GM23338 (cell line): ENCODE results near the gene RHEBL1. TPM values are rescaled to one million over a fixed set of nuclear protein-coding genes. Genes with fewer than 3 reads are reported as not detected.

ENCODE experiments used
- ATAC-seq: fragments of 200-7000 bp; cut with Tn5 transposase; 3 replicates; pipeline ENCODE4 v1.9.1; 2020
- DNase-seq: peaks from one replicate; pipeline ENCODE4 v3.0.0-alpha.2; 2015; ENCODE audit warnings: low spot score
- H2AFZ ChIP-seq: fragments of 200-600 bp; sonication (generic); 2 replicates; pipeline ENCODE4 v1.8.0; 2016; ENCODE audit warnings: antibody characterized with exemption, mild to moderate bottlenecking, moderate library complexity
- H3F3A ChIP-seq: fragments of 200-600 bp; sonication (generic); replicated peaks from 2 replicates; pipeline ENCODE4 v1.8.0; 2017; ENCODE audit warnings: antibody characterized with exemption, mixed run types, low read depth
- H3K27ac ChIP-seq: fragments of 200-600 bp; sonication (generic); 2 replicates; pipeline ENCODE4 v1.6.1; 2016; ENCODE audit warnings: low read depth
- H3K27me3 ChIP-seq: fragments of 200-600 bp; sonication (generic); 2 replicates; pipeline ENCODE4 v1.8.0; 2016; ENCODE audit warnings: mild to moderate bottlenecking, mixed run types, moderate library complexity; ENCODE audit not compliant: insufficient read depth
- H3K36me3 ChIP-seq: fragments of 200-600 bp; sonication (generic); 2 replicates; pipeline ENCODE4 v1.8.0; 2016; ENCODE audit warnings: mild to moderate bottlenecking; ENCODE audit not compliant: insufficient read depth
- H3K4me1 ChIP-seq: fragments of 200-600 bp; sonication (generic); 2 replicates; pipeline ENCODE4 v1.8.0; 2016; ENCODE audit warnings: mild to moderate bottlenecking, moderate library complexity; ENCODE audit not compliant: insufficient read depth
- H3K4me2 ChIP-seq: fragments of 200-600 bp; sonication (generic); 2 replicates; pipeline ENCODE4 v1.7.1; 2017; ENCODE audit warnings: mixed run types
- H3K4me3 ChIP-seq: fragments of 200-600 bp; sonication (generic); 2 replicates; pipeline ENCODE4 v1.6.1; 2016; ENCODE audit warnings: mixed run types
- H3K79me2 ChIP-seq: fragments of 200-600 bp; sonication (generic); replicated peaks from 2 replicates; pipeline ENCODE4 v1.8.0; 2017; ENCODE audit warnings: mild to moderate bottlenecking; ENCODE audit not compliant: insufficient read depth
- H3K9me2 ChIP-seq: fragments of 200-600 bp; sonication (generic); 2 replicates; pipeline ENCODE4 v1.8.0; 2017; ENCODE audit not compliant: insufficient read depth
- H4K20me1 ChIP-seq: fragments of 200-600 bp; sonication (generic); replicated peaks from 2 replicates; pipeline ENCODE4 v1.8.0; 2017; ENCODE audit warnings: mild to moderate bottlenecking; ENCODE audit not compliant: insufficient read depth
- H3K27ac Mint-ChIP-seq: 2 replicates; pipeline ENCODE4 v1.8.0; 2020; ENCODE audit warnings: inconsistent platforms, mild to moderate bottlenecking, moderate library complexity, mixed read lengths
- H3K27me3 Mint-ChIP-seq: 3 replicates; pipeline ENCODE4 v1.8.0; 2022; ENCODE audit warnings: low read depth, mild to moderate bottlenecking, moderate library complexity, mixed read lengths, inconsistent platforms; ENCODE audit not compliant: insufficient read depth, poor library complexity
- H3K36me3 Mint-ChIP-seq: 3 replicates; pipeline ENCODE4 v1.8.0; 2021; ENCODE audit warnings: low read depth, mild to moderate bottlenecking, inconsistent platforms, moderate library complexity, mixed read lengths
- H3K4me1 Mint-ChIP-seq: 3 replicates; pipeline ENCODE4 v1.8.0; 2020; ENCODE audit warnings: mild to moderate bottlenecking, inconsistent platforms, mixed read lengths
- H3K4me3 Mint-ChIP-seq: 3 replicates; pipeline ENCODE4 v1.8.0; 2021; ENCODE audit warnings: moderate library complexity, mild to moderate bottlenecking, inconsistent platforms, mixed read lengths
- H3K9me3 Mint-ChIP-seq: 3 replicates; pipeline ENCODE4 v1.8.0; 2020; ENCODE audit warnings: moderate library complexity, mild to moderate bottlenecking, inconsistent platforms, mixed read lengths
- EZH2 ChIP-seq: fragments of 200-600 bp; sonication (generic); IDR thresholded peaks from one replicate; pipeline ENCODE4 v1.8.0; 2017; ENCODE audit warnings: antibody characterized with exemption, mild to moderate bottlenecking, low read depth; ENCODE audit not compliant: unreplicated experiment
- EZH2phosphoT487 ChIP-seq: fragments of 200-600 bp; sonication (generic); IDR thresholded peaks from one replicate; pipeline ENCODE4 v1.8.1; 2018; ENCODE audit warnings: antibody characterized with exemption; ENCODE audit not compliant: unreplicated experiment
- NANOG ChIP-seq: IDR thresholded peaks from 2 replicates; pipeline ENCODE4 v1.6.1; 2016; ENCODE audit warnings: antibody characterized with exemption, borderline replicate concordance
- REST ChIP-seq: IDR thresholded peaks from one replicate; pipeline ENCODE4 v1.6.1; 2018; ENCODE audit warnings: antibody characterized with exemption; ENCODE audit not compliant: unreplicated experiment
- STAT1 ChIP-seq: IDR thresholded peaks from one replicate; pipeline ENCODE4 v1.6.1; 2016; ENCODE audit warnings: antibody characterized with exemption; ENCODE audit not compliant: unreplicated experiment
- ZNF114 ChIP-seq: fragments of 250-450 bp; sonication (Bioruptor Pico); IDR thresholded peaks from 2 replicates; pipeline ENCODE4 v1.5.0; 2020; ENCODE audit warnings: mild to moderate bottlenecking, moderate library complexity
- ZNF331 ChIP-seq: fragments of 250-450 bp; sonication (Bioruptor Pico); IDR thresholded peaks from 2 replicates; pipeline ENCODE4 v1.5.0; 2020; ENCODE audit warnings: low read depth, mild to moderate bottlenecking, moderate library complexity
- polyA plus RNA-seq: library from polyadenylated mRNA; unstranded; fragments of >200 nt; fragmentation: Nextera tagmentation; extraction: Ambion mirVana; gene quantifications from 2 replicates; pipeline ENCODE4 v1.2.1, GENCODE V29; 2016
- total RNA-seq: library from RNA; depleted of rRNA; stranded (reverse); fragments of >200 nt; shearing (Covaris generic); gene quantifications from 2 replicates; pipeline ENCODE4 v1.2.3, GENCODE V29; 2014
- TF ChIP-seq, protein P1 (sequence below), 2 experiments: fragments of 200-600 bp in 1 of 2; sonication (generic) in 1 of 2; conservative IDR thresholded peaks; 2 replicates each; pipeline versions ENCODE4 v1.5.1 to v1.6.1; 2016 to 2017; ENCODE audit warnings: antibody characterized with exemption in 2 of 2, low read depth in 2 of 2, mild to moderate bottlenecking in 2 of 2, moderate library complexity in 1 of 2

Gene RHEBL1
- total and polyA plus RNA-seq, 2 experiments from 2014 or later = 9.4 to 11.8 TPM

- H3K4me3 Mint-ChIP-seq = no peak overlapping the region
Observed at GRCh38 chr12:49043856-49044258, 25.9 kb downstream of the RHEBL1 start.

GRCh38 chr12:49043241-49043640 is 26.5 kb downstream of the RHEBL1 start:
- DNase-seq = no peak
- Mint-ChIP-seq H3K4me3 (no peak overlapping the region), H3K27me3 (peaks cover 14% of the 10 kb centered on the region), H3K27ac (no peak overlapping the region), H3K36me3 (peaks cover 94% of the 10 kb centered on the region), H3K9me3 (no peaks in the 10 kb centered on the region; the same call in 2 of the 3 replicates), H3K4me1 (no peaks in the 10 kb centered on the region; the same call in 2 of the 3 replicates)
- Histone ChIP-seq H3K27ac (no peak overlapping the region), H4K20me1 (peaks cover 28% of the 10 kb centered on the region), H3K36me3 (peaks cover 42% of the 10 kb centered on the region), H3K4me1 (no peaks in the 10 kb centered on the region), H3K4me3 (no peak overlapping the region), H3F3A (no peaks in the 10 kb centered on the region), H2AFZ (no peak overlapping the region), H3K27me3 (no peaks in the 10 kb centered on the region), H3K9me2 (no peaks in the 10 kb centered on the region), H3K4me2 (no peak overlapping the region), H3K79me2 (no peaks in the 10 kb centered on the region)
- ATAC-seq = no peak
- no peak for TF ChIP-seq NANOG
- no peak for TF ChIP-seq EZH2phosphoT487
- no peak for TF ChIP-seq REST
- TF ChIP-seq ZNF114 (CRISPR knock-in tag) = no peak
- TF ChIP-seq, protein P1, sequence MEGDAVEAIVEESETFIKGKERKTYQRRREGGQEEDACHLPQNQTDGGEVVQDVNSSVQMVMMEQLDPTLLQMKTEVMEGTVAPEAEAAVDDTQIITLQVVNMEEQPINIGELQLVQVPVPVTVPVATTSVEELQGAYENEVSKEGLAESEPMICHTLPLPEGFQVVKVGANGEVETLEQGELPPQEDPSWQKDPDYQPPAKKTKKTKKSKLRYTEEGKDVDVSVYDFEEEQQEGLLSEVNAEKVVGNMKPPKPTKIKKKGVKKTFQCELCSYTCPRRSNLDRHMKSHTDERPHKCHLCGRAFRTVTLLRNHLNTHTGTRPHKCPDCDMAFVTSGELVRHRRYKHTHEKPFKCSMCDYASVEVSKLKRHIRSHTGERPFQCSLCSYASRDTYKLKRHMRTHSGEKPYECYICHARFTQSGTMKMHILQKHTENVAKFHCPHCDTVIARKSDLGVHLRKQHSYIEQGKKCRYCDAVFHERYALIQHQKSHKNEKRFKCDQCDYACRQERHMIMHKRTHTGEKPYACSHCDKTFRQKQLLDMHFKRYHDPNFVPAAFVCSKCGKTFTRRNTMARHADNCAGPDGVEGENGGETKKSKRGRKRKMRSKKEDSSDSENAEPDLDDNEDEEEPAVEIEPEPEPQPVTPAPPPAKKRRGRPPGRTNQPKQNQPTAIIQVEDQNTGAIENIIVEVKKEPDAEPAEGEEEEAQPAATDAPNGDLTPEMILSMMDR (conservative IDR thresholded peaks at IDR 0.05; ENCODE audit: low read depth in 2 of 2) = no peak
- TF ChIP-seq ZNF331 = no peak
- no peak for TF ChIP-seq EZH2
- TF ChIP-seq STAT1 = no peak

More at GRCh38 chr12:49043856-49044258, 25.9 kb downstream of the RHEBL1 start:
- no peaks in the 10 kb centered on the region for H3K4me1 ChIP-seq
- H3F3A ChIP-seq = no peaks in the 10 kb centered on the region
- no peak overlapping the region for H3K27ac ChIP-seq
- H3K27ac Mint-ChIP-seq = no peak overlapping the region
- H3K27me3 Mint-ChIP-seq = peaks cover 14% of the 10 kb centered on the region
- no peak overlapping the region for H2AFZ ChIP-seq
- peaks cover 48% of the 10 kb centered on the region for H3K36me3 ChIP-seq
- H3K9me3 Mint-ChIP-seq = no peaks in the 10 kb centered on the region; the same call in 2 of the 3 replicates
- TF ChIP-seq, protein P1 (conservative IDR thresholded peaks at IDR 0.05; ENCODE audit: low read depth in 2 of 2) = peak; percentile 77 to 93
- TF ChIP-seq EZH2 = no peak
- H3K4me1 Mint-ChIP-seq = no peaks in the 10 kb centered on the region; the same call in 2 of the 3 replicates
- H3K9me2 ChIP-seq = no peaks in the 10 kb centered on the region
- no peaks in the 10 kb centered on the region for H3K79me2 ChIP-seq
- no peaks in the 10 kb centered on the region for H3K27me3 ChIP-seq
- no peak overlapping the region for H3K4me3 ChIP-seq
- no peak overlapping the region for H3K4me2 ChIP-seq
- peaks cover 33% of the 10 kb centered on the region for H4K20me1 ChIP-seq
- DNase-seq (peak; percentile 82), ATAC-seq (peak; percentile 91)
- peaks cover 94% of the 10 kb centered on the region for H3K36me3 Mint-ChIP-seq
